B cell (primary cell): ENCODE results near the gene PCK2.

Source experiments
- EZH2 ChIP-seq: IDR thresholded peaks from 2 replicates; pipeline ENCODE4 v1.6.1; 2012; ENCODE audit warnings: borderline replicate concordance, low read depth, mild to moderate bottlenecking, moderate library complexity, low read length; ENCODE audit not compliant: insufficient read depth, poor library complexity, severe bottlenecking
- TF ChIP-seq, protein P1 (sequence below): fragments of 200-600 bp; IDR thresholded peaks from one replicate; pipeline ENCODE4 v1.8.0; 2022; ENCODE audit warnings: antibody characterized with exemption, mild to moderate bottlenecking

DNA sequence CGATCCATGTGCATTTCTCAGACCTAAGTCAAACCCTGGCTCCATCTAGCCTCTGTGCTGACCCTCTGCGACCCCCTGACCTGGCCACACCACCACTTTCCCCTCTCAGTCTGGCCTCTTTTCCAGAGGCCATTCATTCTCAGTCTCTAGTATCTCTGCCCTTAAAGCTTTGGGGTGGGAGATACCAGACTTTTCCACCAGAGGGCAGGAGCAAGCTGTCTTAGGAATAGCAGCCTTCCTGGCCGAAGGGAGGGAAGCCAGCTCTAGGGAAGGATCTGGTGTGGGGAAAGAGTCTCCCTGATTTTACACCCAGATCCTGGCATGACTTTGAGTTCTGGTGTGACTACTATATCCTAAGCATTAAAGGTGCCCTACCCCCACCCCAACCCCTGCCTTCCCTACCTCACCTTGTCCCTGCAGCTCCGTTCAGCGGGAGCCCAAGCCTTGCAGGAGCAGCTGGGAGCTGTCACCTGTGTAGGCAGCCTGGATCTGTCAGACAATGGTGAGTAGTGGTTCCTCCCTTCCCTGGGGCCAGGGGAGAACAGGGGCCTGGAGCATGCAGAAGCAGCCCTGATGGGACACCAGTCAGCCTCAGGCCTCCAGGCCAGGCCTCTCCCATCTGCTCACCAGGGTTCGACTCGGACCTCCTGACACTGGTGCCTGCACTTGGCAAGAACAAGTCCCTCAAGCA is 35.7 kb upstream of the PCK2 start:
- TF ChIP-seq, protein P1, sequence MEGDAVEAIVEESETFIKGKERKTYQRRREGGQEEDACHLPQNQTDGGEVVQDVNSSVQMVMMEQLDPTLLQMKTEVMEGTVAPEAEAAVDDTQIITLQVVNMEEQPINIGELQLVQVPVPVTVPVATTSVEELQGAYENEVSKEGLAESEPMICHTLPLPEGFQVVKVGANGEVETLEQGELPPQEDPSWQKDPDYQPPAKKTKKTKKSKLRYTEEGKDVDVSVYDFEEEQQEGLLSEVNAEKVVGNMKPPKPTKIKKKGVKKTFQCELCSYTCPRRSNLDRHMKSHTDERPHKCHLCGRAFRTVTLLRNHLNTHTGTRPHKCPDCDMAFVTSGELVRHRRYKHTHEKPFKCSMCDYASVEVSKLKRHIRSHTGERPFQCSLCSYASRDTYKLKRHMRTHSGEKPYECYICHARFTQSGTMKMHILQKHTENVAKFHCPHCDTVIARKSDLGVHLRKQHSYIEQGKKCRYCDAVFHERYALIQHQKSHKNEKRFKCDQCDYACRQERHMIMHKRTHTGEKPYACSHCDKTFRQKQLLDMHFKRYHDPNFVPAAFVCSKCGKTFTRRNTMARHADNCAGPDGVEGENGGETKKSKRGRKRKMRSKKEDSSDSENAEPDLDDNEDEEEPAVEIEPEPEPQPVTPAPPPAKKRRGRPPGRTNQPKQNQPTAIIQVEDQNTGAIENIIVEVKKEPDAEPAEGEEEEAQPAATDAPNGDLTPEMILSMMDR: peak; percentile 75
- no peak for TF ChIP-seq EZH2
